Smooth muscle cell (in vitro differentiated cells): ENCODE results near the gene ALOX15B. TPM values are rescaled to one million over a fixed set of nuclear protein-coding genes. Genes with fewer than 3 reads are reported as not detected.

ENCODE experiments used
- DNase-seq: peaks from one replicate; lab custom pipeline; 2025; ENCODE audit not compliant: unreplicated experiment; lab: John Stamatoyannopoulos, UW
- H2AFZ ChIP-seq: fragments of 200-600 bp; sonication (generic); 2 replicates; pipeline ENCODE4 v1.6.0; 2016; ENCODE audit warnings: antibody characterized with exemption, low read depth, mild to moderate bottlenecking
- H3F3A ChIP-seq: fragments of 200-600 bp; sonication (generic); 2 replicates; pipeline ENCODE4 v1.6.0; 2017; ENCODE audit warnings: antibody characterized with exemption, low read depth
- H3K27ac ChIP-seq: fragments of 200-600 bp; sonication (generic); 2 replicates; pipeline ENCODE4 v1.5.1; 2016; ENCODE audit warnings: low read depth, mild to moderate bottlenecking
- H3K27me3 ChIP-seq: fragments of 200-600 bp; sonication (generic); 2 replicates; pipeline ENCODE4 v1.6.1; 2016; ENCODE audit warnings: low read depth, mild to moderate bottlenecking
- H3K36me3 ChIP-seq: fragments of 200-600 bp; sonication (generic); 2 replicates; pipeline ENCODE4 v1.5.1; 2016; ENCODE audit warnings: low read depth
- H3K4me1 ChIP-seq: fragments of 200-600 bp; sonication (generic); 2 replicates; pipeline ENCODE4 v1.5.1; 2016; ENCODE audit warnings: low read depth
- H3K4me2 ChIP-seq: fragments of 200-600 bp; sonication (generic); 2 replicates; pipeline ENCODE4 v1.6.0; 2016; ENCODE audit warnings: mild to moderate bottlenecking
- H3K4me3 ChIP-seq: fragments of 200-600 bp; sonication (generic); 2 replicates; pipeline ENCODE4 v1.5.1; 2016; ENCODE audit warnings: mild to moderate bottlenecking
- H3K79me2 ChIP-seq: fragments of 200-600 bp; sonication (generic); 2 replicates; pipeline ENCODE4 v1.6.0; 2016; ENCODE audit warnings: low read depth, mild to moderate bottlenecking
- H3K9ac ChIP-seq: fragments of 200-600 bp; sonication (generic); 2 replicates; pipeline ENCODE4 v1.6.0; 2016; ENCODE audit warnings: low read depth
- H3K9me3 ChIP-seq: fragments of 200-600 bp; sonication (generic); replicated peaks from 2 replicates; pipeline ENCODE4 v1.5.1; 2016; ENCODE audit warnings: low read depth
- H4K20me1 ChIP-seq: fragments of 200-600 bp; sonication (generic); 2 replicates; pipeline ENCODE4 v1.6.0; 2016; ENCODE audit warnings: low read depth
- CTCF ChIP-seq: fragments of 200-600 bp; sonication (generic); IDR thresholded peaks from 2 replicates; pipeline ENCODE4 v1.5.1; 2017; ENCODE audit warnings: borderline replicate concordance, mild to moderate bottlenecking, antibody characterized with exemption; ENCODE audit not compliant: insufficient read depth, poor library complexity, severe bottlenecking
- WGBS: methylation state at CpG from one replicate; pipeline ENCODE4 v1.1.7; 2016; ENCODE audit warnings: low lambda C conversion rate; 5-methylcytosine and 5-hydroxymethylcytosine counted together
- polyA plus RNA-seq: library from polyadenylated mRNA; unstranded; fragments of >200 nt; fragmentation: Nextera tagmentation; extraction: Ambion mirVana; gene quantifications from 2 replicates; pipeline ENCODE4 v1.2.1, GENCODE V29; 2016
- total RNA-seq: library from RNA; depleted of rRNA; stranded (reverse); fragments of >200 nt; gene quantifications from 2 replicates; pipeline ENCODE4 v1.2.3, GENCODE V29; 2014

Gene ALOX15B
- total and polyA plus RNA-seq, 2 experiments from 2014 or later: 0.27 to 0.69 TPM

- Histone ChIP-seq H2AFZ (no peak overlapping the region), H3F3A (no peaks in the 10 kb centered on the region), H3K27me3 (peaks cover 9% of the 10 kb centered on the region), H3K4me2 (peak overlapping the region; percentile 87), H3K4me1 (peaks cover 15% of the 10 kb centered on the region), H3K36me3 (no peaks in the 10 kb centered on the region), H3K27ac (no peak overlapping the region), H3K4me3 (peak overlapping the region; percentile 58), H3K9me3 (no peaks in the 10 kb centered on the region), H3K9ac (no peak overlapping the region), H3K79me2 (no peaks in the 10 kb centered on the region), H4K20me1 (no peaks in the 10 kb centered on the region)
- 74% methylated on average over 42 of the region's 44 CpGs for WGBS
- no peak for TF ChIP-seq CTCF
- DNase-seq: no peak
Observed at GRCh38 chr17:8015236-8015956, 23.5 kb upstream of the ALOX15B start.

GRCh38 chr17:8015957-8016631 is 22.8 kb upstream of the ALOX15B start:
- no peaks in the 10 kb centered on the region for H4K20me1 ChIP-seq
- peaks cover 15% of the 10 kb centered on the region for H3K4me1 ChIP-seq
- peak overlapping the region; percentile 58 for H3K4me3 ChIP-seq
- no peak for TF ChIP-seq CTCF
- WGBS: 2% methylated on average over 23 of the region's 46 CpGs
- DNase-seq: no peak
- H3K27ac ChIP-seq: no peak overlapping the region
- H3K9ac ChIP-seq: no peak overlapping the region
- H3K4me2 ChIP-seq: peak overlapping the region; percentile 87
- H3K79me2 ChIP-seq: no peaks in the 10 kb centered on the region
- H3F3A ChIP-seq: no peaks in the 10 kb centered on the region
- peak overlapping the region; percentile 74 for H2AFZ ChIP-seq
- H3K9me3 ChIP-seq: no peaks in the 10 kb centered on the region
- H3K36me3 ChIP-seq: no peaks in the 10 kb centered on the region
- H3K27me3 ChIP-seq: peaks cover 9% of the 10 kb centered on the region

- H3K36me3 ChIP-seq: no peaks in the 10 kb centered on the region
- H2AFZ ChIP-seq: peak overlapping the region; percentile 74
- no peaks in the 10 kb centered on the region for H3F3A ChIP-seq
- H3K27me3 ChIP-seq: peaks cover 9% of the 10 kb centered on the region
- H3K9me3 ChIP-seq: no peaks in the 10 kb centered on the region
- DNase-seq: no peak
- H3K9ac ChIP-seq: no peak overlapping the region
- peaks cover 15% of the 10 kb centered on the region for H3K4me1 ChIP-seq
- H3K4me3 ChIP-seq: peak overlapping the region; percentile 58
- H3K27ac ChIP-seq: no peak overlapping the region
- H4K20me1 ChIP-seq: no peaks in the 10 kb centered on the region
- TF ChIP-seq CTCF: peak; percentile 59
- H3K4me2 ChIP-seq: peak overlapping the region; percentile 87
- H3K79me2 ChIP-seq: no peaks in the 10 kb centered on the region
- 25% methylated on average over 12 of the region's 12 CpGs for WGBS
Observed at GRCh38 chr17:8016632-8017424, 22.0 kb upstream of the ALOX15B start.
